ENCODE measurements around the gene HSPB9. TPM values are rescaled to one million over a fixed set of nuclear protein-coding genes. Genes with fewer than 3 reads are reported as not detected.

The HSPB9 gene
- total and polyA plus RNA-seq, 9 of the 15 experiments (the other 6 are each of a cell fraction or from before 2014, with no cell fraction given) = 0.04 to 0.16 (median 0.08) TPM; not detected in 3

GRCh38 chr17:42087042-42087701 is 35.4 kb upstream of the HSPB9 start:
- intact Hi-C loops (cut with micrococcal nuclease) (no loop called here), in situ Hi-C loops (cut with MboI) (no loop called here)
- peaks cover 0 to 9% of the 10 kb centered on the region in 2 experiments; a peak in 1 of 5 replicates for H3K27me3 ChIP-seq (ENCODE audit: control insufficient read depth in 2 of 2, insufficient read depth in 2 of 2, low read length in 2 of 2)
- no peak overlapping the region for H3K27ac ChIP-seq (ENCODE audit: extremely low read depth, low read depth, low read length)
- DNase-seq (ENCODE audit: extremely low read depth in 1 of 4, low spot score in 3 of 4) (peak in 2 of 4 experiments; percentile 41 to 63), FAIRE-seq (peak; percentile 91), ATAC-seq (peak; percentile 54)
- CTCF ChIA-PET (ENCODE audit: low intra/inter-chr PET ratio) = no interaction called here
- H2AFZ ChIP-seq (ENCODE audit: low read depth, low read length) = no peak overlapping the region
- no TSS peak for BruUV-seq (replicated peaks)
- peaks cover 17 to 23% of the 10 kb centered on the region in 2 experiments for H3K4me1 ChIP-seq (replicated peaks in 1 of 2; ENCODE audit: control insufficient read depth in 2 of 2, insufficient read depth in 2 of 2, low read length in 2 of 2)
- H4K20me1 ChIP-seq (replicated peaks; ENCODE audit: control insufficient read depth, insufficient read depth, low read length) = no peaks in the 10 kb centered on the region
- no peak overlapping the region for H3K4me2 ChIP-seq (ENCODE audit: insufficient read depth, low read length)
- no peaks in the 10 kb centered on the region for H3K9me1 ChIP-seq (ENCODE audit: control insufficient read depth, insufficient read depth, low read length)
- WGBS (ENCODE audit: insufficient coverage, low coverage, missing lambda C conversion rate) = 12% methylated on average over 7 of the region's 7 CpGs
- H3K4me3 ChIP-seq = no peak overlapping the region
- H3K9ac ChIP-seq (ENCODE audit: insufficient read depth in 1 of 2, low read depth in 2 of 2, low read length in 2 of 2) = no peak overlapping the region
- POLR2A ChIA-PET = interaction anchor here (0.6 to 0.9 kb wide), 4 partner anchors 10 to 406 kb away, joined by 3 to 4 read pairs (median 3); no protein-coding TSS in a partner anchor
- no peaks in the 10 kb centered on the region for H3K36me3 ChIP-seq (ENCODE audit: control insufficient read depth, insufficient read depth, low read length)
- H3K79me2 ChIP-seq (ENCODE audit: control insufficient read depth, insufficient read depth, low read length) = no peaks in the 10 kb centered on the region
- H3K9me3 ChIP-seq (replicated peaks; ENCODE audit: control insufficient read depth, insufficient read depth, low read depth, low read length) = no peaks in the 10 kb centered on the region
- TF ChIP-seq ZNF639 (CRISPR knock-in tag; conservative IDR thresholded peaks at IDR 0.05 in 1 of 2, IDR thresholded peaks at IDR 0.05 in 1 of 2) (0 out of 4 replicates have a peak, but pooled peaks of 1 of the 2 experiments have one; percentile 43), E2F6 (IDR thresholded peaks at IDR 0.05; ENCODE audit: borderline replicate concordance in 1 of 2, extremely low read depth in 1 of 2, insufficient read depth in 1 of 2, insufficient read length in 1 of 2, low read depth in 1 of 2, low read length in 1 of 2, poor library complexity in 1 of 2, severe bottlenecking in 1 of 2) (no peak), KDM1A (IDR thresholded peaks at IDR 0.05) (peak; percentile 75 to 79), ATF1 (CRISPR knock-in tag; IDR thresholded peaks at IDR 0.05) (no peak), ATF1 (tag; IDR thresholded peaks at IDR 0.05) (peak; percentile 47; the same call in 1 of the 2 replicates), ZNF212 (CRISPR knock-in tag; IDR thresholded peaks at IDR 0.05) (no peak), ZBTB11 (CRISPR knock-in tag; IDR thresholded peaks at IDR 0.05) (no peak), FOXM1 (IDR thresholded peaks at IDR 0.05; ENCODE audit: low read depth) (0 out of 2 replicates have a peak, but pooled peaks have one; percentile 10), FOXM1 (CRISPR knock-in tag; IDR thresholded peaks at IDR 0.05; ENCODE audit: low read depth) (no peak), MIER1 (IDR thresholded peaks at IDR 0.05; ENCODE audit: low read depth) (no peak), ZNF717 (CRISPR knock-in tag; IDR thresholded peaks at IDR 0.05) (no peak), ZNF384 (IDR thresholded peaks at IDR 0.05; ENCODE audit: low read depth, low read length) (peak; percentile 76), E2F3 (CRISPR knock-in tag; IDR thresholded peaks at IDR 0.05) (no peak), ELK3 (CRISPR knock-in tag; IDR thresholded peaks at IDR 0.05) (no peak)
